NCI-H748 (cell line): ENCODE data around the gene ARAP3.

Source experiments
- DNase-seq: peaks from one replicate; lab custom pipeline; 2025; ENCODE audit not compliant: unreplicated experiment; lab: John Stamatoyannopoulos, UW

ARAP3 gene

DNA sequence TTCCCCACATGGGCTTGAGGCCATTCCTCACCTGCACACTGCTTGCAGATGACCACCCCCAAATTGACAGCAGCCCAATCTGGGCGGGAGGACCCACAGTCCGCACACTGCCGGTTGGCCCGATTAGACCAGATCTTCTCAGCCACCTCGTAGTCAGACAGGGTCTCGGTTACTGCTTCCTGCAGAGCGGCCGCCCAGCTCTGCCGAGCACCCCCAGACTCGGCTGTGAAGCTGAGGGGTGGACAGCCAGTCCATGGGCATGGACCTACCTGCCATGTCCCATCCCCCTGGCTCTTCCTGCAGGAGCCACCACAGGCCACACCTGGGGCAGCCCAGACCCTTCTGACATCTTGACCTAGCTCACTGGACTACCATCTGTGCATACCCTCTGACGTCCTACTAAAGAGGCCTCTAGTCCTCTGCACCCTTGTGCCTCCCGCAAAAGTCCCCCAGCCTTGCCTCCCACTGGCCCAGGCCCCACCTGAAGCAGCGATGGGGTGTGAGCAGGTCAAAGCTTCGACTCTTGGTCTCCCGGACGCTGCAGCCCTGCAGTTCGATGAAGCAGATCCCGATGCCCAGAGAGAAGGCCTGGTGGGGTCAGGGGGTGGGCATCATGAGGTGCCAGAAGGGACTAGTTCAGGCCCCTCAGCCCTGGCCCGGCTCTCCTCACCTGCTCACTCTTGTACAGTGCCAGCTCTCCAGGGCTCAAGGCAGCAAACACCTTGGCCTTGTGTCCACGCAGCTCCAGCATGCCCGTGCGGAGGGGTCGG, 9.8 kb downstream of the ARAP3 start:
- DNase-seq: no peak

DNA sequence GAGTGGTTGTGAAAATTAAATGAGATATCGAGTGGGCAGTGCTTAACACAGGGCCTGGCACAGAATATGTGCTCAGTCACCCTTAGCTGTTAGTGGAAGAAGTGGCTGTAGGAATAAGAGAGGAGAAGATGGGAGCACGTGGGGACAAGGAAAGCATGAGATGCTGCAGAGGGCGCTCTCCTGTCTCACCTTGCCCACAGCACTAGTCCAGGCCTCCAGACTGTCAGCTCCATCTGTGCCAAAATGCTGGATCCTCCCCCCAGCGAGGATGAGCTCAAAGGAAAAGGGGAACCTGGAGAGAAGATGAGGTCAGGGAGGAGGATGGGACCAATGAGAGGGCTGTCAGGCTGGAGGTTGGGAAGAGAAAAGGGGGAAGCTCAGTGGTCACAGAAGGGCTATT, 12.5 kb downstream of the ARAP3 start:
- DNase-seq: no peak

DNA sequence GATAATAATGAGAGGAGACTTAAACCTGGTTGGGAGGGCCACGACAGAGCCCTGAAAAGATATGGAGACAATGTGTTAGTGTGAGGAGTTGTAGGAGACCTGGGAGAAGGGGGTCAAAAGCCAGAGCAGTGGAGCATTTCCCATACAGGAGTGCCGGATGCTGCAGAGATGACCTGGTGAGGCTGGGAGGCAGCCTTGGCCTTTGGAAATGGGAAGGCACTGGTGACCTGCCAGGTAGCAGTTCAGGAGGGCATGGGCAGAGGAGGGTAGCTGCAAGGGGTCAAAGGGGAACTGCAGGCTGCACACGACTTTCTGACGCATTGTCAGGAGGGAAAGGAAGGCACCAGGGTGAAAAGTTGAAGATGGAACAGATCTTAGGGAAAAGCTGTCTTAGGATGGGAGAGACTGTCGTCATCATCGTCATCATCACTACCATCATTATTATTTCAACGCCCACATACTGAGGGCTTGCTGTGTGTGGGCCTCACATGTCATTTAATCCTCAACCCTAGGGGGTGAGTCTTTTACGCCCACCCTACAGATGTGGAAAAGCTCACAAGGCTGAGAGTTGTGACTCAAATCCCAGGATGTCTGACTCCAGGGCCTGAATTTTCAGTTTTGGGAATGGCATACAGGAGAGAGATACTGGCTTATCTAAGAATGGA, 13.3 kb downstream of the ARAP3 start:
- DNase-seq: no peak

DNA sequence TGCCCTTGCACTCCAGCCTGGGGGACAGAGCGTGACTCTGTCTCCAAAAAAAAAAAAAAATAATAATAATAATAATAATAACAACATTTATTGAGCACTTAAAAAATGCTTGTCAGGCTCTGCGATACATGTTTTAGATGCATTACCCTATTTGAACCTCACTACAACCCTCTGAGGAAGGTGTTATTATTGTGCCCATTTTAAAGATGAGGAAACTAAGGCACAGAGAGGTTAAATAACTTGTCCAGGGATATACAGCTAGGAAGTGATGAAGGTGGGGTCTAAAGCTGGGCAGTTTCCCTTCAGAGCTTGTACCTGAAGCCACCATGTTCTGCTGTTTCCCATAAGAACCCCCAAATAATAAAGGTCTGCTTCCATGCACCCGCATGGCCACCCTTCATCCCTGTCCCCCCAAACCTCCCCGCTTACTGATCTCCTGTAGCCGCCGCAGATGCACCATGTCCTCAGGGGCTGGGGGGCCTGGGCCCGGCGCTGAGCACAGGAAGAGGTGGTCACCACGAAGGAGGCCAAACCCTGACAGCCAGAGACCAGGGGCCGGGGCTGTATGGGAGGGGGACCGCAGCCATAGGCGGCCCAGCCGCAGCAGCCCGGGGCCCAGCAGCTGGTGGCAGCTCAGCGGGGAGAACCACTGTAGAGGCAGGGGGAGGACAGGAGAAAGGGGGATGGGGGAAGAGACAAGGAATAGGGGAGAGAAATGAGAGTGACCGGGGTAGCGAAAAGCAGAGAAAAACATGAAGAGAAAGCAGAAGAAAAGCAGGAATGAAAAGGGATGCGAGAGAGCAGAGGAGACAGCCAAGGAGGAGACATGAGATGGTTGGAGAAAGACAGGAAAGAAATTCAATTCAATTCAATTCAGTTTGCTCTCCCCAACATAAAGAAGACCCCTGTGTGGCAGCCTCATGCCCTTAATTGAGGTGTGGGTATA, 15.8 kb downstream of the ARAP3 start:
- no peak for DNase-seq

GRCh38 chr5:141664733-141665461, 17.1 kb downstream of the ARAP3 start:
- DNase-seq: peak; percentile 45

DNA sequence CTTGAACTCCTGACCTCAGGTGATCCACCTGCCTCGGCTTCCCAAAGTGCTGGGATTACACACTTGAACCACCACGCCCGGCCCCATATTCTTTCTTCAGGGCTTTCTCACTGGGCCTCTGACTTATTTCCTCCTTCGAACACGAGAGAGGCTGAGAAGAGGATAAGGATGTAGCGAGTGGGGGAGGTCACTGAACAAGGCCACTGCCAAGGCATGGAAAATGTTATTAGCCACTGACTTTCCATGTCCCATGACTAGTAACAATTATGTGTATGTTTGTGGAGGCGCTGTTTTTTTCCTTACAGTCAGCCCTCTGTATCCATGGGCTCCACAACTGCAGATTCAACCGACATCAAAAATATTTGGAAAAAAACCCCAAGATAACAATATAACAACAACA, 18.5 kb downstream of the ARAP3 start:
- DNase-seq: no peak

DNA sequence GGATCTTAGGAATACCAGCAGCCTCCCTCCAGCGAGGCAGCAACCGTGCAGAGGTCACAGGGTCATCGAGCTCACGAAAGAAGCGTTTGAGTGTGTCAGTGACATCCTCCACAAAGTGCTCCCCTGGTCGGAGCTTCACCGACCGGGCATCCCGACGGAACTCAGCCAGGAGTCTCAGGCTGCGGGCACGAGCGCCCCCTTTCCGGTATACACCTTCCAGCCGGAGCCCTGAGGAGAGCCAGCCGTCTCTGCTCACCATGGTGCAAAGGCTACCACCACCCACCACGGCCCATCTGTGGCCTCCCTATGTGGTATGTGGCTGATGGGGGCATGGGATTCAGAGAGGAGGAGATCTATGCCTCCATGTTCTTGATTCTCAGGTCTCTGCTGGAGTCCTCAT, 20.0 kb downstream of the ARAP3 start:
- DNase-seq: no peak

DNA sequence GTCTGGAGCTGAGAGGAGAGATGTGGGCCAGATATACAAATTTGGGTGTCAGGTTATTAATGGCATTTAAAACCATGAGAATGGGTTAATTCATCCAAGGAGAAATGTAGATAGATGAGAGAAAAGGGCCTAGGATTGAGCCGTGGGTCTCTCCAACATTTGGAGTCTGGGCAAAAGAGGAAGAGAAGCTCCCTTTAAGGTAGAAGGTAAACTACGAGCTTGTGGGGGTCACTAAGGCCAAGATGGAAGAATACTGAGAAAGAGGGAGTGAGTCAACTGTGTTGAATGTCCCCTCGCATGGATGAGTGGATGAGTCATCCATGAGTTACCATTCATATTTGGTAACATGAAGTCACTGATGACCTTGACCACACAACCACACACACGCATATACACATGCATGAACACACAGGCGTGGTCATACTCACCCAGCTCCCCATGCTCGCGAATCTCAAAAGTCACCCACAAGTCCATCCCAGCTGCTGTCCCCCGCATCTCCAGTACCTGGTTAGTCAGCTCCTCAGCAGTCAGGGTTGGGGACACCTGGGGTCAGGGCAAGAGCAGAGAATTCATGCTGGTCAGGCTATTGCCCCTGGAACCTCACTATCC, 24.0 kb downstream of the ARAP3 start:
- no peak for DNase-seq

DNA sequence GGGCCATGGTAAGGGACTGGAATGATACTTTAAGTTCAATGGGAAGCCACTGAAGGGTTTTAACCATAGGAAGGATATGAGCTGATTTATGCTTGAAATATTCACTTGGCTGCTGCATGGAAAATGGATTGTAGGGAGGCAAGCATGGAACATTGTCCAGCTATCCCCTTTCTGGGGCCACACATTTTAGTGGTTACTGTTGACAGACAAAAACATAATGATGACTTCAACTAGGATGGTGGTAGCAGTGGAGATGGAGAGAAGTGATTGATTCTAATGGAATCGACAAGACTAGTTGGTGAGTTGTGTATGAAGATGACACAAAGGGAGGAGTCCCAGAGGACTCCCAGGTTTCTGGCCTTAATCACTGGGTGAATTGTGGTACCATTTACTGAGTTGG, 24.6 kb downstream of the ARAP3 start:
- DNase-seq: no peak

DNA sequence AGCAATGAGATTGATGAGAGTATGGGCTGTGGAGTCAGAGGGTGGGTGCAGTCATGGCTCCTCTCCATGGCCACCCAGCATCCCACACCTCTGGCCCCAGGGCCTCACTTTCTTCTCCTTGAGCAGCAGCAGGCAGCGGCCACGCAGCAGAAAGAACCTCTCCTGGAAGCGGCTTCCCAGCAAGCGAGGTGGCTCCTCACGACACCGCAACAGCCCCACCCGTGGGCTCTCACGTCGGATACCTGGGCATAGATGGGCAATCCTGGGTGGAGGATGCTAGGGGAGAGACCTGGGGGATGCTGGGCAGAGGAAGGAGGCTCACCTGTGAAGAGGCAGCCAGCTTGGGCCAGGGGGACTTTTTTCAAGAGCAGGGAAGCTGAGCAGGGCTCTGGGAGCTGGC, 25.6 kb downstream of the ARAP3 start:
- no peak for DNase-seq

DNA sequence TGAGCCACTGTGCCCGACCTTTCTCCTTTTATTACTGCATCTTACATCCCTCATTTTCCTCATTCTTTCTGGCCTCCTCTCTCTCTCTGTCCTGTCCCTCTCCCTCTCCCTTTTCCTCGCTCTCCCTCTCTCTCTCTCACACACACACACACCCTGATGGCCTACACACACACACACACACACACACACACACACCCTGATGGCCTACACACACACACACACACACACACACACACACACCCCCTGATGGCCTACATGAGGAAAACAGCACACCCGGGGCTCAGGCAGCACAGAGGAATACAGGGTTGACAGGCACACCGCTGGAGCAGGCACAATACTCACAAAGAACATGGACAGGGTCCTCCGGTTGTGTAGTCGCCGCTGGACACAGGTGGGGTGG, 27.0 kb downstream of the ARAP3 start:
- DNase-seq: no peak

GRCh38 chr5:141654298-141654697, 27.7 kb downstream of the ARAP3 start:
- no peak for DNase-seq

- no peak for DNase-seq
Measured at GRCh38 chr5:141651728-141652105, 30.3 kb downstream of the ARAP3 start.

DNA sequence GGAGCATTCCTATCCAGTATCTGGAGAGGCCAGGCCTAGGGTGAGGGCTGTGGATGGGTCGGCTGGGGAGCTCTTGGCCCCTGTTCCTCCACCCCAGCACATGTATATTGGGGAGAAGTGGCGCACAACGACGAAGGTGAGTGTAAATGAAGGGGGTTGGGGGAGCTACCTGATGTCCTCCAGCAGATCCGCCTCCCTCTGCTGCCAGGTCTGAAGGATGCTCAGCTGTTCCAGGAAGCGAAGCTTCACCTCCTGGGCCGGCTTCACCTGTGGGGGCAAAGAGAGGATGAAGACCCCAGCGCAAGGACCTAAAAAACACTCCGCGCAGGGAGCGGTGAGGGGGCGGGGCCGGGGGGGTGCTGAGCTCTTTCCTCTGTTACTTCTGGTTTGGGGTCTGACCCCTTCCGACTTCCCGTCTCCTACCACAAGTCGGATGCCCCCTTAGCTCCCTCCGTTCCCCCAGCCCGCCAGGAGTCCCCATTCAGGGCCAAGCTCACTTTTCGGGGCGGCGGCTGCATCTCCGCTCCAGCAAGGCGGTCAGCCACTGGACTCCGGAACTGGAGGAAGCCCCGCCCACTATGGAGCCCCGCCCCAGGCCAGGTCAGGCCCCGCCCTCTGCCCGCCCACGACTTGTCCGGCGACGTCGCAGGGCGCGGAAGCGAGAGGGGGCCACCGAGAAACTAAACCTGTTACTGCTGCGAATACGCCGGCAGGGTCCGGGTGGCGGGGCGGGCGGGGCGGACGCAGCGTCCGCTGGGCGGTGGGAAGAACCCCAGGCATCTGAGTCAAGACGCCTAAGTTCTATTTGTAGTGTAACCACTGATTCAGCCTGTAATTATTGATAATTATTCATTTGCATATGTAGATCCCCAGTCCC, 30.9 kb downstream of the ARAP3 start, which contains the start of gene FCHSD1:
Gene FCHSD1 (minus strand): TSS at position 568 of the 877 bp plus-strand sequence. CDS start 50 bp downstream, at position 518.
- DNase-seq: peak; percentile 77

DNA sequence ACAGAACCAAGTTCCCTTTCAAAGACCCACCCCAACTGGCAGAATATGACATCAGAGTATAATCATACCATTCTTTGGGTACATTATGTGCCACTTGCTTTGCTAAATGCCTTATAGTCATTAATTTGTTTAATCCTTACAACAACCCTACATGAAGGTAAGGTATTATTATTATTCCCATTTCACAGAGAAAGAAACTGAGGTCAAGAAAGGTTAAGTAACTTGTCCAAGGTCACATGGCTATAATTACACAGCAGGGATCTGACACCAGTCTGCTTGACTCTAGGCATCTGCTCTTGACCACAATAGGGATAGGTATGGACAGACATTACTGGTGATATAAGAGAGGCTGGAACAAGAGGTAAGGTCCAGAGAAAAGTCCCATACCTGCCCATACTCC, 32.1 kb downstream of the ARAP3 start:
- no peak for DNase-seq

GRCh38 chr5:141649056-141649688, 32.9 kb downstream of the ARAP3 start:
- no peak for DNase-seq

GRCh38 chr5:141647851-141648250, 34.2 kb downstream of the ARAP3 start:
- DNase-seq: no peak

DNA sequence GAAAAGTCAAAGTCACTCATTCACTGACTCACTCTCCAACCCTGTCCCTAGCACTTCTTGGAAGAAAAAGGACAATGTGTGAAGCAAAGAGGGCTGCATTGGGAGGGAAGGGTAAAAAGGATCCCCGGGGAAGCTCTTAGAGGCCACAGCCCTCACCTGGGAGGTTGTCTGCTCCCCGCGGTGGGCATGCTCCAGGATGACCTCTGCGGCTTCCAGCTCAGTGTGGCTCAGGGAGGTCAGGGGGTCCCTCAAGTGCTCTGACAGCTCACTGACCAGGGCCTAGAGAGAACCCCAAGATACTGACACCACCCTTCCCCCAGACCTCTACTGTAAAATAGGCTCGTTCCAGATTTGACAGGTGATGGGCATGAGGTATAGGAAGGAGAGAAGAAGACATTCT, 34.8 kb downstream of the ARAP3 start:
- DNase-seq: no peak

GRCh38 chr5:141646026-141646425, 36.0 kb downstream of the ARAP3 start:
- DNase-seq: no peak
